GM21447 (cell line): ENCODE data around the gene RNF222.
"Not testable (repeated sequence)": the region's sequence is repeated elsewhere in the genome, so short reads cannot be mapped to it uniquely, and the experiment has no call there.

ENCODE experiments used
- ATAC-seq: cut with Tn5 transposase; IDR thresholded peaks from one replicate; pipeline ENCODE4 v1.9.1; 2021; ENCODE audit not compliant: unreplicated experiment

RNF222 gene

GRCh38 chr17:8347001-8347400 lies 50.6 kb downstream of the RNF222 start:
- ATAC-seq: not testable (repeated sequence)

- no peak for ATAC-seq
Measured at GRCh38 chr17:8345951-8346665, 51.5 kb downstream of the RNF222 start.

- ATAC-seq: no peak
Measured at GRCh38 chr17:8345052-8345690, 52.5 kb downstream of the RNF222 start.

- ATAC-seq: no peak
Measured at GRCh38 chr17:8341456-8341855, 56.2 kb downstream of the RNF222 start.
